Activated CD4-positive, alpha-beta memory T cell treated with anti-CD3 and anti-CD28 coated beads for 36 hours (primary cell): ENCODE results near the gene UMODL1. TPM values are rescaled to one million over a fixed set of nuclear protein-coding genes. Genes with fewer than 3 reads are reported as not detected.
"Not testable (repeated sequence)": the region's sequence is repeated elsewhere in the genome, so short reads cannot be mapped to it uniquely, and the experiment has no call there.

Experiments
- CTCF ChIA-PET: fragments of 350-600 bp; sonication (Branson Sonifier 250); formaldehyde crosslinking; loops from one replicate; lab custom pipeline; 2021; ENCODE audit warnings: antibody characterized with exemption, inconsistent platforms; lab: Charles Lee
- POLR2A ChIA-PET: fragments of 350-600 bp; sonication (Branson Sonifier 250); formaldehyde crosslinking; loops from one replicate; lab custom pipeline; 2021; ENCODE audit warnings: antibody characterized with exemption; lab: Charles Lee
- DNase-seq: peaks from one replicate; pipeline ENCODE4 v3.0.0-alpha.2; 2020
- H3K27ac Mint-ChIP-seq: one replicate; pipeline ENCODE4 v1.8.0; 2021; ENCODE audit warnings: mixed read lengths
- H3K27me3 Mint-ChIP-seq: one replicate; pipeline ENCODE4 v1.8.0; 2021; ENCODE audit warnings: mixed read lengths
- H3K36me3 Mint-ChIP-seq: one replicate; pipeline ENCODE4 v1.8.0; 2021; ENCODE audit warnings: mixed read lengths
- H3K4me1 Mint-ChIP-seq: one replicate; pipeline ENCODE4 v1.8.0; 2021; ENCODE audit warnings: low read depth, mixed read lengths
- H3K4me3 Mint-ChIP-seq: one replicate; pipeline ENCODE4 v1.8.0; 2021; ENCODE audit warnings: mild to moderate bottlenecking, mixed read lengths
- H3K9me3 Mint-ChIP-seq: one replicate; pipeline ENCODE4 v1.8.0; 2021; ENCODE audit warnings: mixed read lengths
- intact Hi-C: fragments of 100-400 bp; cut with micrococcal nuclease; formaldehyde crosslinking; loops from one replicate; pipeline ENCODE4 v1.15.1; 2023
- total RNA-seq, 2 experiments: library from RNA; stranded (reverse); gene quantifications; one replicate each; pipeline ENCODE4 v1.2.3, GENCODE V29; 2021

Gene UMODL1
- total RNA-seq, 2 experiments from 2014 or later, result not detected

DNA sequence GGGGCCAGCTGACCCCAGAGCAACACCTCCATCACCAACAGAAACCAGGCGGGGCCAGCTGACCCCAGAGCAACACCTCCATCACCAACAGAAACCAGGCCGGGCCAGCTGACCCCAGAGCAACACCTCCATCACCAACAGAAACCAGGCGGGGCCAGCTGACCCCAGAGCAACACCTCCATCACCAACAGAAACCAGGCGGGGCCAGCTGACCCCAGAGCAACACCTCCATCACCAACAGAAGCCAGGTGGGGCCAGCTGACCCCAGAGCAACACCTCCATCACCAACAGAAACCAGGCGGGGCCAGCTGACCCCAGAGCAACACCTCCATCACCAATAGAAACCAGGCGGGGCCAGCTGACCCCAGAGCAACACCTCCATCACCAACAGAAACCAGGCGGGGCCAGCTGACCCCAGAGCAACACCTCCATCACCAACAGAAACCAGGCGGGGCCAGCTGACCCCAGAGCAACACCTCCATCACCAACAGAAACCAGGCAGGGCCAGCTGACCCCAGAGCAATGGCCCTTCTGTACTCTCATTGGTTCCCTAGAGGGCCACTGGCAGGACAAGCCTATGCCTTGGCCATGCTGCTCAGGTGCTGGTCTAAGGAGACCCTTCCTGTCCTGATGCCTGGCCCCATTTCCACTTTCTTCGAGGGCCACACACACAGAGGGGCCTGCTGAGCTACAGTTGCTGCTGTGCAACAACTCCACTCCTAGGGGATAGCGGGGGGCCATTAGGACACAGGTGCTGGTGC is 7.3 kb downstream of the UMODL1 start:
- POLR2A ChIA-PET, H3K9me3 Mint-ChIP-seq, H3K4me1 Mint-ChIP-seq, H3K36me3 Mint-ChIP-seq, H3K27me3 Mint-ChIP-seq, intact Hi-C loops, CTCF ChIA-PET, H3K27ac Mint-ChIP-seq, H3K4me3 Mint-ChIP-seq, DNase-seq: not testable (repeated sequence)

DNA sequence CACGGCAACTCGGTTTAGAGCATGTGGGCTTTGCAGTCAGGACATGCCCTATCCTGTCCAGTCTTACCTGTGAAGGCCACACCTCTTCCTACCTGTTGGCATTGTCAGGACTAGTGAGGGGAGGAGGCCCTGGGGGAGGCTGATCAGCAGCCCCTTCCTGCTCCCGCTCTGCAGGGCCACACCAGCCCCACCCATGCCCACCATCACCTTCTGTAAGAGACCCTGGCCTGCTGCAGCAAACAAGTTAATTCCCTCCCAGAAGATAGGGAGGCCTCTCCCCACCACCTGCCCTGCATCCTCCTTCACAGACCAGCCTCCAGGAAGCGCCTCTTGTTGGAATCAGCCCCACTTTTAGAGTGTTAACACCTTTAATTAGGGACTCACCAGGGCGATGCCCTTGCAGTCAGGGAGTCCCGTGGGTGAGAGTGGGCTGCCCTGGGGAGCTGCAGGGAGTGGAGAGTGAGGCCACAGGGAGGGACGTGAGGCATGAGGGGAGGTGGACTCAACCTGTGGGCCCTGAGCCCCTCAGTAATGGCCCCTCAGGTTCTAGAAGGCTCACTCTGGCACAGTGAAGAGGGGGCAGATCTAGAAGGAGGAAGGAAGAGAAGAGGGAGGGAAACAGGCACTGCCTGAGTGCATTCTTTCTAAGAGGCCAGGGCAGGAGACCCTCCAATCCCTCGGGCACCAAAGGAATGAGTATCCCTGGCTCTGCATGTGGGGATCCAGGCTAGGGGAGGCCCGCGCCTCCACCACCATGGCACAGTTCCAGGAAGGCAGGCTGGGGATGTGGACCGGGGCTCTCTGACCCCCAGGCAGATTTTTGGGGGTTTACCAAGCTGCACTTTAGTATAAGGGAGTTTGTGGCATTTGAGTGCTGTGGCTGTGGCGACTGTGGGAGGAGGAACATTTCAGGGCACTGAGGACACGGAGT is 8.2 kb downstream of the UMODL1 start:
- ChIA-PET POLR2A (no interaction called here), CTCF (no interaction called here)
- DNase-seq, result no peak
- Mint-ChIP-seq H3K4me3 (no peak overlapping the region), H3K9me3 (no peaks in the 10 kb centered on the region), H3K4me1 (no peaks in the 10 kb centered on the region), H3K36me3 (no peaks in the 10 kb centered on the region), H3K27ac (no peak overlapping the region), H3K27me3 (no peaks in the 10 kb centered on the region)
- intact Hi-C loops, result no loop called here

DNA sequence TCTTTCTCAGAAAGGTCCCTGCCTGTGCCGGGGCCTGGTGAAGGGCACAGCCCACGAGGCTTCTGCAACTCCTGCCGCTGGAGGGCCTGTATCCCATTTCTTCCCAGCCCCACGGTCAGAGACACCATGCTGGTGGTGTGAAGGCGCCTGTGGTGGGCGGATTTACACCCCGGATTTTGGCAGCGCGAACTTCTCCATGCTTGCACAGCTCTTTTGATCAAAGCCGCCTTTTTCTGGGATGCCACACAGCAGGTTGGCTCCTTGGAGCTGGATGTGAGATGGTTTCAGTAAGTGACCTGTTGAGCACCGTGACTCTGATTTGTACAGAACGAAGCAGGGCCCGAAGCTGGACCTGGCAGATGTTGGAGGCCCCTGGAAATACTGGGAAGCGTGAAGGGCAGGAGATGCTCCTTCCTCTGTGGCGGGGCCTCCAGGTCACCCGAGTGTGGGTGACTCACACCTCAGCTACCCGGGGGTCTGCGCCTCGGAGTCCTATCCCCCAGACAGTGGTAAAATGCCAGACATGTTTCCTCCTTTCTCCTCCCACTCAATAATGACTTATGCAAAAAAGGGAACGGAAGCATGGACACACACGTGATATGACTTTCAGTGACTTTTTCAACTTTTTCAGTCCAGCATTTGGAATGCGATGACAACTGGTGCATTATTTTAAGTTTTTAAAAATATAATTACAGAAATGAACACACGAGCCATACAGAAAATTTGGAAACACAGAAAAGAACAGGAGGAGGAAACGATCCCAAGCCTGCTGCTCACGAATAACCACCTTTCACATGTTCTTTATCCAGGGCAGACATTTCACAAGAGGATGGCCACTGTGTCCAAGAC is 9.0 kb downstream of the UMODL1 start:
- CTCF ChIA-PET, result interaction anchor here (0.7 kb wide), 1 partner anchor 27 kb away, joined by 3 read pairs; no protein-coding TSS in a partner anchor
- POLR2A ChIA-PET, result no interaction called here

DNA sequence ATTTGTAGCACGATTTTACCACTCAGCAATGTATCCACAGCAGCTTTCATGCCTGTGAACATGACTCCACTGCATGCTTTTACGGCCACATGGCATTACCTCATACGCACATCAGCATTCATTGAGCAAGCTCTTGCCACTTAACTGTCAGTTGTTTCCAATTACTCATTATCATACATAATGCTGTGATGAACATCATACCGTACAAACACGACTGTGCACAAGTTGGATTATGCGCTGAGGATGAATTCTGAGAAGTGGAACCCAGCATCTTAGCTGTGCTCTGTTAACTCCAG is 9.6 kb downstream of the UMODL1 start:
- DNase-seq, result no peak
- Mint-ChIP-seq H3K4me3 (no peak overlapping the region), H3K27me3 (no peaks in the 10 kb centered on the region), H3K27ac (no peak overlapping the region), H3K4me1 (no peaks in the 10 kb centered on the region), H3K9me3 (no peaks in the 10 kb centered on the region), H3K36me3 (no peaks in the 10 kb centered on the region)
- POLR2A ChIA-PET, result no interaction called here
- CTCF ChIA-PET, result interaction anchor here (0.7 kb wide), 1 partner anchor 27 kb away, joined by 3 read pairs; no protein-coding TSS in a partner anchor
- intact Hi-C loops, result no loop called here

More for the DNA sequence above, 9.0 kb downstream of the UMODL1 start:
- Mint-ChIP-seq H3K36me3 (no peaks in the 10 kb centered on the region), H3K27ac (no peak overlapping the region), H3K4me3 (no peak overlapping the region), H3K9me3 (no peaks in the 10 kb centered on the region), H3K4me1 (no peaks in the 10 kb centered on the region), H3K27me3 (no peaks in the 10 kb centered on the region)
- DNase-seq, result no peak
- intact Hi-C loops, result no loop called here

DNA sequence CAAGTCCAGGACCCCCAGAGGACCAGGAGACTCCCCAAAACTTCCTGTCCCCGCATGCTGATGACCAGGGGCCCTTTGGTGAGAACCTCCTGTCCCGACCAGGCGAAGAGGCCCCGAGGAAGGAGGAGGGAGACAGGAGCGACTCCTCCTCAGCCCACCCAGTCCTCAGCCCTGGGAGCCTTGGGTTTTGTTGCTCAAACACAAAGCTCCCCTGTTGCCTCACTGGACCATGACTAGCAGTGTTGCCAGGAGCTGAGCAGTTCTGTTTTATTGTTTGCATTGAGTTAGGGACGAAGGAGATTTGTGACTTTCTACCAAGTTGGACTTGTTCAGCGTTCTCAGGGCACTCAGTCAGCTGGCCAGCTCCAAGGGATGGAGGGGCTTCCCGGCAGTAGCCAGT is 10.0 kb downstream of the UMODL1 start:
- Mint-ChIP-seq H3K4me1 (no peaks in the 10 kb centered on the region), H3K36me3 (no peaks in the 10 kb centered on the region), H3K27ac (no peak overlapping the region), H3K4me3 (no peak overlapping the region), H3K9me3 (no peaks in the 10 kb centered on the region), H3K27me3 (no peaks in the 10 kb centered on the region)
- no peak for DNase-seq
- CTCF ChIA-PET, result no interaction called here
- POLR2A ChIA-PET, result no interaction called here
- intact Hi-C loops, result no loop called here

DNA sequence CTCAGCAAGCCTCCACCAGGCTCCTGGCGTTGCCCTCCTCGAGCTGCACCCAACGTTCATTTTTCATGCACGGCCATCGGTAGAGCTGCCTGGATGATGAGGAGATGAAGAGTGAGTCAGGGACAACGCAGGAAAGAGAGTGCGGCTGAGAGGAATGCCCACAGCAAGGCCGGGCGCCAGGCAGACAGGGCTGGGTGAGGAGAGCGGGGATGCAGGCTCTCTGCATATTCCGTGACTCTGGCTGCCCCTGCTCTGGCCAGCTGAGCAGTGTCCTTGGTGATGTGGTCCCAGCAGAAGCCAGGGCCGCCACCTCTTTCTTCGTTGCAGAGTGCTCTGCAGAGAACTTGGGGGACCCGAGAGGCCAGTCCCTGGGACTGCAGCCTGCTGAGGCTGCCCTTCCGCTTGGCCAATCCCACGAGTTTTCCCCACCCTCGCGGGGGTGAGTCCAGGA is 10.8 kb downstream of the UMODL1 start:
- Mint-ChIP-seq H3K27me3 (no peaks in the 10 kb centered on the region), H3K36me3 (no peaks in the 10 kb centered on the region), H3K9me3 (no peaks in the 10 kb centered on the region), H3K4me1 (no peaks in the 10 kb centered on the region), H3K27ac (no peak overlapping the region), H3K4me3 (no peak overlapping the region)
- intact Hi-C loops, result no loop called here
- no peak for DNase-seq
- ChIA-PET CTCF (no interaction called here), POLR2A (interaction anchor here (1.1 kb wide), 1 partner anchor 9 kb away, joined by 4 read pairs; no protein-coding TSS in a partner anchor)

DNA sequence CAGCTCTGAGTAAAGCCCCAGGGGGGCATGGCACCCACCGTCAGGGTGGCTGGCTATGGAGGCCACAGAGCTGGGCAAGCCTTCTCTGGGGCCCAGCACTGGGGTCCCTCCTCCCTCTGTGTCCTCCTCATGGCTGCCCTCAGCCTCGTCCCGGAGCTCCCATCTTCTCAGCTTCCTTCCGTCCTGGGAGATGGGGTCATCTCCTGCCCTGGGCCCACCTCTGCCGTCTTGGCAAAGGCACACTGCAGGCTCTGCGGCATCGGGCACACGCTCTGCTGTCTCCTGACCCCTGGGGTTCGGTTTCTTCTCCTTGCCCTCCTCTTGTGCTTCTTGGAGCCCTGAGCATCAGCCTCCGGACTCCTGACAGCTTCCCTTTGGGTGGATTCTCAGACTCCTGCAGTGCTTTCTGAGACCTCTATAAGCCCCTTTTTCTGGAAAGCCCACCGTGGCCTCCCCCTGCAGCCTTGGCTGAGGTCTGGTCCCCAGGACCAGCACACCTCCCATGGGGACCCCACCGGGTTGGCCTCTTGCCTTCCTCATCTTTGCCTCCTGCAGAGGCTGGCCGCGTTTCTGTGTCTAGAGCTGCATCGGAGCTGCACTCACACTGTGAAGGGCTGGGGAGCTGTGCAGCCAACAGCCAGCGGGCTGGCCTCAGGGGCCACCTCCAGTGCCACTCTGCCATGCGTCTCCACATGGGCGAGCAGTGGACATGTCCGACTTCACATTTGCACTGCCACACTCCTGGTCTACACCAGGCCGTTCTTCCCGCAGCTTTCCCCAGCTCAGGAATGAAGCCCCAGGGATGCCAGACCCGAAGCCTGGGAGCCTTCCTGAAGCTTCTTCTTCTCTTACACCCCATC is 11.6 kb downstream of the UMODL1 start:
- H3K9me3 Mint-ChIP-seq, result no peaks in the 10 kb centered on the region
- intact Hi-C loops, result no loop called here
- POLR2A ChIA-PET, result interaction anchor here (1.1 kb wide), 1 partner anchor 10 kb away, joined by 4 read pairs; no protein-coding TSS in a partner anchor

DNA sequence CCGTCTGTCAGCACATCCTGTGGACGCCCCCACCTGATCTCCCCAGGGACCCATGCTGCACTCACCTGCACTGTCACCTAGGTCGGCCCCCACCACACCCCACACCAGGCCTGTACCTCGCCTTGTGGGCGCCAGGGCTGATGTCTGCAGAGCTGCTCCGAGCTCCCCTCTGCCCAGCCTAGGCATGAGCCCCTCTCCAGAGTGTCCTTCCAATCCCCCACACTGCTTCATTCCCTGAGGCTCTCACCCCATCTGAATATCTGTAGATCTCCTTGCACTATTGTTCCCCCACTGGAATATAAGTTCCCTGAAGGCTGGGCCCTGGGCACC is 12.2 kb downstream of the UMODL1 start:
- Mint-ChIP-seq H3K4me3 (no peak overlapping the region), H3K9me3 (no peaks in the 10 kb centered on the region), H3K27me3 (no peaks in the 10 kb centered on the region), H3K36me3 (no peaks in the 10 kb centered on the region), H3K4me1 (no peaks in the 10 kb centered on the region), H3K27ac (no peak overlapping the region)
- intact Hi-C loops, result no loop called here
- DNase-seq, result no peak
- POLR2A ChIA-PET, result no interaction called here
- CTCF ChIA-PET, result interaction anchor here (0.6 kb wide), 1 partner anchor 32 kb away, joined by 3 read pairs; no protein-coding TSS in a partner anchor

More for the DNA sequence above, 11.6 kb downstream of the UMODL1 start:
- no peak overlapping the region for H3K27ac Mint-ChIP-seq
- CTCF ChIA-PET, result interaction anchor here (0.6 kb wide), 1 partner anchor 31 kb away, joined by 3 read pairs; no protein-coding TSS in a partner anchor
- H3K4me3 Mint-ChIP-seq, result no peak overlapping the region
- H3K27me3 Mint-ChIP-seq, result no peaks in the 10 kb centered on the region
- no peak for DNase-seq
- H3K4me1 Mint-ChIP-seq, result no peaks in the 10 kb centered on the region
- H3K36me3 Mint-ChIP-seq, result no peaks in the 10 kb centered on the region

DNA sequence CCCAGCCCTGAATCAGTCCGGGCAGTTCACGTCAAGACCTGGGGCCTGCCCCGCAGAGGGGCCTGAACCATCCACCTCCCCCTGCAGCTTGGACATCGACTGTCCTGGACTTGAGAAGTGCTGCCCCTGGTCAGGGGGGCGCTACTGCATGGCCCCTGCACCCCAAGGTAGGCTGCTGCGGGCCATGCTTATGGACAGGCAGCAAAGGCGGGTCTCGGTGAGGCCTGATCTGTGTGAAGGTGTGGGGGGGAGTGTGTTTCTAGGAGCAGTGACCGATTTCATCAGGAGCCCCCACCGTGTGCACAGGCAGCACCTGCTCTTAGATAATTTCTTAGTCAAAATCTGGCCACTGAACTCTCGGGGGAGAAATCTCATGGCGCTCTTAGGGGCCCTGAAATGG is 13.0 kb downstream of the UMODL1 start:
- CTCF ChIA-PET, result no interaction called here

DNA sequence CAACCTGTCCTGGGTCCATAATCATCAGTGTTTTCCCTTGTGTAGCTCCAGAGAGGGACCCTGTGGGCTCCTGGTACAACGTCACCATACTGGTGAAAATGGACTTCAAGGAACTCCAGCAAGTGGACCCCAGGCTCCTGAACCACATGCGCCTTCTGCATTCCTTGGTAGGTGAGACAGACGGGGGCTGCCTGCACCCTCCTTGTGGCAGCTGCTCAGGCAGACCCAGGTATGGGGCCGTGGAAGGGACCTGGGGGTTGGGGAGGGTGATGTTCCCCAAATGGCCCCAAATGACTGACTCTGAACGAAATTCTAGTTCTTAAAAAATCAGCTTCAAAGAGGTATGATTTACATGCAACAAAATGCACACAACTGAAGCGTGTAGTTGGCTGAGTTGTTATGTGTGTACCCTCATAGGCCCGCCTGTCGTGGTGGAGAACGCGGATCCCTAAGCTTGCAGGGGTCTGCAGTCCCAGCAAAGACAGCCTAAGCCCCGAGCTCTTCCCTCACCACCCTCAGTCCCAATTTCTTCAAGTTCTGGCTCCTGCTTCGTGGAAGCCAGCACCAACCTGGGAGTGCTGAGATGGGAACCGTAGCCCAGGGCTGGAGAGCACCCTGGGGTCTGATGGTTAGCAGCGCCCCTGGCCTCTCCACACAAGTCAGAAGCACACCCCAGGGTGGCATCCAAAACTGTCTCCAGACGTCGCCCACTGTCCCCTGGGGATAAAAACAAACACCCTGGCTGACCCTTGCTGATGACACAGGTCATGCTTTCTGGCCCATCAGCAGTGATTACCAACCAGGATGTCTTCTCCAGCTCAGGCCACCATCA is 14.3 kb downstream of the UMODL1 start:
- intact Hi-C loops, result no loop called here
- H3K4me3 Mint-ChIP-seq, result no peak overlapping the region
- no peaks in the 10 kb centered on the region for H3K9me3 Mint-ChIP-seq
- POLR2A ChIA-PET, result no interaction called here
- no peaks in the 10 kb centered on the region for H3K27me3 Mint-ChIP-seq
- no peak for DNase-seq
- no peak overlapping the region for H3K27ac Mint-ChIP-seq
- no peaks in the 10 kb centered on the region for H3K36me3 Mint-ChIP-seq
- CTCF ChIA-PET, result interaction anchor here (0.7 to 1.1 kb wide), 3 partner anchors 22 to 268 kb away, joined by 3 read pairs; no protein-coding TSS in a partner anchor
- H3K4me1 Mint-ChIP-seq, result peaks cover 5% of the 10 kb centered on the region

More for the DNA sequence above, 13.0 kb downstream of the UMODL1 start:
- Mint-ChIP-seq H3K4me1 (no peaks in the 10 kb centered on the region), H3K4me3 (no peak overlapping the region), H3K27me3 (no peaks in the 10 kb centered on the region), H3K27ac (no peak overlapping the region), H3K36me3 (no peaks in the 10 kb centered on the region), H3K9me3 (no peaks in the 10 kb centered on the region)
- POLR2A ChIA-PET, result no interaction called here
- intact Hi-C loops, result no loop called here
- no peak for DNase-seq
